B cell (primary cell): ENCODE data around the gene PIK3R3. TPM values are rescaled to one million over a fixed set of nuclear protein-coding genes. Genes with fewer than 3 reads are reported as not detected.

Experiments
- ATAC-seq: fragments of 200-7000 bp; cut with Tn5 transposase; one replicate; pipeline ENCODE4 v1.10.0; 2021; ENCODE audit warnings: low read depth, mild to moderate bottlenecking, moderate number of reproducible peaks, moderate library complexity
- CTCF ChIA-PET: fragments of 350-600 bp; sonication (Branson Sonifier 250); formaldehyde crosslinking; loops from one replicate; lab custom pipeline; 2021; ENCODE audit warnings: antibody characterized with exemption, inconsistent platforms; lab: Charles Lee
- POLR2A ChIA-PET: fragments of 350-600 bp; sonication (Branson Sonifier 250); formaldehyde crosslinking; loops from one replicate; lab custom pipeline; 2021; ENCODE audit warnings: antibody characterized with exemption; lab: Charles Lee
- DNase-seq: peaks from one replicate; pipeline ENCODE4 v3.0.0; 2013
- H2AFZ ChIP-seq: 2 replicates; pipeline ENCODE4 v1.6.1; 2012; ENCODE audit warnings: mild to moderate bottlenecking, low read depth, low read length; ENCODE audit not compliant: insufficient read depth, poor library complexity, severe bottlenecking
- H3K27ac ChIP-seq, 2 donors: 1 replicate in 1 of 2; 2 replicates in 1 of 2; pipeline ENCODE4 v1.5.1; 2012 to 2013; ENCODE audit warnings: low read length in 2 of 2, mild to moderate bottlenecking in 2 of 2, moderate library complexity in 1 of 2
- H3K27me3 ChIP-seq, 4 experiments: fragments of 200-600 bp in 1 of 4; sonication (generic) in 1 of 4; replicated peaks in 1 of 4; 1 replicate in 2 of 4; 2 replicates in 2 of 4; pipeline versions ENCODE4 v1.6.1 to v1.7.0; 2013 to 2016; ENCODE audit warnings: low read length in 3 of 4, mild to moderate bottlenecking in 2 of 4, mixed read lengths in 1 of 4, moderate library complexity in 1 of 4; ENCODE audit not compliant: insufficient read depth in 4 of 4, control insufficient read depth in 3 of 4; ENCODE audit errors: control extremely low read depth in 1 of 4
- H3K36me3 ChIP-seq, 2 experiments: replicated peaks in 1 of 2; 1 replicate in 1 of 2; 2 replicates in 1 of 2; pipeline versions ENCODE4 v1.6.1 to v1.7.1; 2013; ENCODE audit warnings: low read length in 1 of 2; ENCODE audit not compliant: insufficient read depth in 2 of 2, control insufficient read depth in 1 of 2; ENCODE audit errors: control extremely low read depth in 1 of 2, extremely low read depth in 1 of 2
- H3K4me1 ChIP-seq, 2 donors: fragments of 200-600 bp in 1 of 2; sonication (generic) in 1 of 2; 1 replicate in 1 of 2; 2 replicates in 1 of 2; pipeline versions ENCODE4 v1.5.1 to v1.6.1; 2013 to 2017; ENCODE audit warnings: low read length in 2 of 2; ENCODE audit not compliant: control insufficient read depth in 2 of 2, insufficient read depth in 2 of 2
- H3K4me2 ChIP-seq: replicated peaks from 2 replicates; pipeline ENCODE3; 2012; ENCODE audit warnings: mild to moderate bottlenecking, low read depth, low read length; ENCODE audit not compliant: poor library complexity, severe bottlenecking
- H3K4me3 ChIP-seq, 5 experiments: fragments of 200-600 bp in 1 of 5; sonication (generic) in 1 of 5; 1 replicate in 3 of 5; 2 replicates in 2 of 5; pipeline versions ENCODE4 v1.5.1 to v1.7.0; 2011 to 2016; ENCODE audit warnings: low read length in 4 of 5, mild to moderate bottlenecking in 4 of 5, low read depth in 2 of 5, control low read depth in 1 of 5, moderate library complexity in 1 of 5; ENCODE audit not compliant: insufficient read depth in 1 of 5; ENCODE audit errors: control extremely low read depth in 1 of 5, extremely low read depth in 1 of 5
- H3K79me2 ChIP-seq: fragments of 200-600 bp; sonication (generic); one replicate; pipeline ENCODE4 v1.6.0; 2016; ENCODE audit warnings: low read length; ENCODE audit not compliant: control insufficient read depth, insufficient read depth
- H3K9ac ChIP-seq: fragments of 200-600 bp; sonication (generic); 2 replicates; pipeline ENCODE4 v1.6.1; 2017; ENCODE audit warnings: mild to moderate bottlenecking, low read length, moderate library complexity
- H3K9me3 ChIP-seq, 3 donors: one replicate each; pipeline versions ENCODE4 v1.6.1 to v1.7.1; 2013; ENCODE audit warnings: low read length in 2 of 3; ENCODE audit not compliant: control insufficient read depth in 2 of 3, insufficient read depth in 1 of 3; ENCODE audit errors: control extremely low read depth in 1 of 3
- H4K20me1 ChIP-seq: 2 replicates; pipeline ENCODE4 v1.6.0; 2012; ENCODE audit warnings: mild to moderate bottlenecking, low read length; ENCODE audit not compliant: insufficient read depth, control insufficient read depth, poor library complexity, severe bottlenecking
- H3K27ac Mint-ChIP-seq: one replicate; pipeline ENCODE4 v1.8.0; 2021; ENCODE audit warnings: mixed read lengths
- H3K27me3 Mint-ChIP-seq: one replicate; pipeline ENCODE4 v1.8.0; 2021; ENCODE audit warnings: mixed read lengths
- H3K4me1 Mint-ChIP-seq: one replicate; pipeline ENCODE4 v1.8.0; 2021; ENCODE audit warnings: mixed read lengths
- H3K4me3 Mint-ChIP-seq: one replicate; pipeline ENCODE4 v1.8.0; 2021; ENCODE audit warnings: mixed read lengths
- H3K9me3 Mint-ChIP-seq: one replicate; pipeline ENCODE4 v1.8.0; 2022; ENCODE audit warnings: mixed read lengths; ENCODE audit not compliant: insufficient read depth
- EZH2 ChIP-seq: IDR thresholded peaks from 2 replicates; pipeline ENCODE4 v1.6.1; 2012; ENCODE audit warnings: borderline replicate concordance, low read depth, mild to moderate bottlenecking, moderate library complexity, low read length; ENCODE audit not compliant: insufficient read depth, poor library complexity, severe bottlenecking
- WGBS: methylation state at CpG from one replicate; pipeline ENCODE4 v1.1.5; 2013; ENCODE audit warnings: missing lambda C conversion rate; ENCODE audit not compliant: insufficient coverage; 5-methylcytosine and 5-hydroxymethylcytosine counted together
- intact Hi-C: fragments of 100-400 bp; cut with micrococcal nuclease; formaldehyde crosslinking; loops from one replicate; pipeline ENCODE4 v1.10.0; 2022
- polyA plus RNA-seq: library from polyadenylated mRNA; depleted of rRNA; stranded (reverse); fragments of >200 nt; gene quantifications from 2 replicates; pipeline ENCODE4 v1.2.3, GENCODE V29; 2012
- total RNA-seq, 2 donors: library from RNA; stranded (reverse); fragments of 120-200 nt in 1 of 2; gene quantifications; 1 replicate in 1 of 2; 2 replicates in 1 of 2; pipeline versions ENCODE4 v1.2.3 to v1.2.4, GENCODE V29; 2013 to 2022
- TF ChIP-seq, protein P1 (sequence below): fragments of 200-600 bp; IDR thresholded peaks from one replicate; pipeline ENCODE4 v1.8.0; 2022; ENCODE audit warnings: antibody characterized with exemption, mild to moderate bottlenecking

The PIK3R3 gene
- total and polyA plus RNA-seq, 2 donors (not counting 1 experiment from before 2014, with no cell fraction given), result 0.06 to 0.17 TPM

DNA sequence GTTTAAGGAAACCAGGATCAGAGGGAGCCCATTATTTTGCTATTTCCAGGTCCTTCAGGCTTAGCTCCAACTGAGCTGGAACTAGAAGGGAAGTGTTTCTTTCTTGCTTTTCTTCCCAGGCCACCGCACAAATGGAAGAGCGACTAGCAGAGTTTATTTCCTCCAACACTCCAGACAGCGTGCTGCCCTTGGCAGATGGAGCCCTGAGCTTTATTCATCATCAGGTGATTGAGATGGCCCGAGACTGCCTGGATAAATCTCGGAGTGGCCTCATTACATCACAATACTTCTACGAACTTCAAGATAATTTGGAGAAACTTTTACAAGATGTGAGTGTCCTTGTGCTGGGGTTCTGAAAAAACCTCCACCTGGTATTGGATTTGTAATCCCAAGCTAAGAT, 121.8 kb downstream of the PIK3R3 start:
- no peak for TF ChIP-seq EZH2
- TF ChIP-seq, protein P1, sequence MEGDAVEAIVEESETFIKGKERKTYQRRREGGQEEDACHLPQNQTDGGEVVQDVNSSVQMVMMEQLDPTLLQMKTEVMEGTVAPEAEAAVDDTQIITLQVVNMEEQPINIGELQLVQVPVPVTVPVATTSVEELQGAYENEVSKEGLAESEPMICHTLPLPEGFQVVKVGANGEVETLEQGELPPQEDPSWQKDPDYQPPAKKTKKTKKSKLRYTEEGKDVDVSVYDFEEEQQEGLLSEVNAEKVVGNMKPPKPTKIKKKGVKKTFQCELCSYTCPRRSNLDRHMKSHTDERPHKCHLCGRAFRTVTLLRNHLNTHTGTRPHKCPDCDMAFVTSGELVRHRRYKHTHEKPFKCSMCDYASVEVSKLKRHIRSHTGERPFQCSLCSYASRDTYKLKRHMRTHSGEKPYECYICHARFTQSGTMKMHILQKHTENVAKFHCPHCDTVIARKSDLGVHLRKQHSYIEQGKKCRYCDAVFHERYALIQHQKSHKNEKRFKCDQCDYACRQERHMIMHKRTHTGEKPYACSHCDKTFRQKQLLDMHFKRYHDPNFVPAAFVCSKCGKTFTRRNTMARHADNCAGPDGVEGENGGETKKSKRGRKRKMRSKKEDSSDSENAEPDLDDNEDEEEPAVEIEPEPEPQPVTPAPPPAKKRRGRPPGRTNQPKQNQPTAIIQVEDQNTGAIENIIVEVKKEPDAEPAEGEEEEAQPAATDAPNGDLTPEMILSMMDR, result no peak
- Histone ChIP-seq H3K9ac (no peak overlapping the region), H3K9me3 (no peaks in the 10 kb centered on the region), H3K4me2 (no peak overlapping the region), H3K27me3 (no peaks in the 10 kb centered on the region), H3K36me3 (peaks cover 0 to 2% of the 10 kb centered on the region in 2 experiments), H3K4me3 (no peak overlapping the region), H3K79me2 (no peaks in the 10 kb centered on the region), H4K20me1 (no peaks in the 10 kb centered on the region), H2AFZ (no peak overlapping the region), H3K27ac (no peak overlapping the region), H3K4me1 (no peaks in the 10 kb centered on the region)
- ATAC-seq (no peak), DNase-seq (no peak)
- Mint-ChIP-seq H3K27me3 (no peaks in the 10 kb centered on the region), H3K4me1 (no peaks in the 10 kb centered on the region), H3K4me3 (no peak overlapping the region), H3K9me3 (no peaks in the 10 kb centered on the region), H3K27ac (no peak overlapping the region)
- 100% methylated on average over 3 of the region's 6 CpGs for WGBS
- intact Hi-C loops, result no loop called here
- ChIA-PET POLR2A (no interaction called here), CTCF (no interaction called here)

DNA sequence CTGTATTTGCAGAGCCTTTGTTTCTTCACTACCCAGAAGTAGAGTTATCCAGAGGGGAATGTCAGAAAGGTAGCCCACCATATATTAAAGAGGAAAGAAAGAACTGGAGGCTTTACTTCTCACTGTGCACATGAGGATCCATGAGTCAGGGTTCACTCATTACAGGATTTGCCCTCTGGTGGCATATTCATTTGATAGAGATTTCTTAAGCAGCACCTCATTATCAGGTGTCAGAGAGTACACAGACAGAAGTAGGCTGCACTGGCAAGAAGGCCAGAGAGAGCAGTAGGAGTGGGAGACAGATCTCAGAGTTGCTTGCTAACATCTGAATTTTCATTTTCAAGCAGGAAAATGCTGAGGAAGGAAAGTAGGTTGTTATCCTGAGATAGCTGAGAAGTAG, 123.8 kb downstream of the PIK3R3 start:
- no peaks in the 10 kb centered on the region for H3K79me2 ChIP-seq
- Mint-ChIP-seq H3K4me3 (no peak overlapping the region), H3K27me3 (no peaks in the 10 kb centered on the region), H3K4me1 (no peaks in the 10 kb centered on the region), H3K27ac (no peak overlapping the region), H3K9me3 (no peaks in the 10 kb centered on the region)
- intact Hi-C loops, result no loop called here
- peaks cover 0 to 2% of the 10 kb centered on the region in 2 experiments for H3K36me3 ChIP-seq
- H3K4me2 ChIP-seq, result no peak overlapping the region
- H3K9me3 ChIP-seq, result no peaks in the 10 kb centered on the region
- POLR2A ChIA-PET, result no interaction called here
- H3K9ac ChIP-seq, result no peak overlapping the region
- TF ChIP-seq, protein P1, result no peak
- no peak for TF ChIP-seq EZH2
- no peaks in the 10 kb centered on the region for H3K27me3 ChIP-seq
- CTCF ChIA-PET, result no interaction called here
- DNase-seq (no peak), ATAC-seq (no peak)
- no peak overlapping the region for H2AFZ ChIP-seq
- H3K4me1 ChIP-seq, result no peaks in the 10 kb centered on the region
- H4K20me1 ChIP-seq, result no peaks in the 10 kb centered on the region
- no peak overlapping the region for H3K27ac ChIP-seq
- no peak overlapping the region for H3K4me3 ChIP-seq
